HG03280 (cell line): ENCODE results near the gene COL13A1.

Experiments used
- ATAC-seq: cut with Tn5 transposase; IDR thresholded peaks from one replicate; pipeline ENCODE4 v1.9.1; 2021; ENCODE audit warnings: mild to moderate bottlenecking, moderate library complexity; ENCODE audit not compliant: unreplicated experiment

Gene COL13A1

GRCh38 chr10:69844698-69845097, 43.0 kb downstream of the COL13A1 start:
- ATAC-seq: no peak

- no peak for ATAC-seq
Measured at GRCh38 chr10:69845574-69846292, 44.0 kb downstream of the COL13A1 start.

GRCh38 chr10:69846293-69846921, 44.7 kb downstream of the COL13A1 start:
- ATAC-seq: no peak

GRCh38 chr10:69847458-69847857, 45.8 kb downstream of the COL13A1 start:
- ATAC-seq: no peak

GRCh38 chr10:69847883-69848282, 46.2 kb downstream of the COL13A1 start:
- ATAC-seq: no peak

GRCh38 chr10:69848454-69848853, 46.7 kb downstream of the COL13A1 start:
- no peak for ATAC-seq

- ATAC-seq: no peak
Measured at GRCh38 chr10:69849825-69850224, 48.1 kb downstream of the COL13A1 start.

- ATAC-seq: no peak
Measured at GRCh38 chr10:69850440-69850839, 48.7 kb downstream of the COL13A1 start.

GRCh38 chr10:69851306-69851705, 49.6 kb downstream of the COL13A1 start:
- no peak for ATAC-seq

- ATAC-seq: no peak
Measured at GRCh38 chr10:69853064-69853463, 51.4 kb downstream of the COL13A1 start.

GRCh38 chr10:69854511-69855345, 53.0 kb downstream of the COL13A1 start:
- no peak for ATAC-seq

- ATAC-seq: no peak
Measured at GRCh38 chr10:69855346-69856111, 53.8 kb downstream of the COL13A1 start.

GRCh38 chr10:69856601-69857166, 55.0 kb downstream of the COL13A1 start:
- no peak for ATAC-seq

GRCh38 chr10:69858201-69858600, 56.5 kb downstream of the COL13A1 start:
- ATAC-seq: no peak

- ATAC-seq: no peak
Measured at GRCh38 chr10:69860271-69860670, 58.6 kb downstream of the COL13A1 start.

- ATAC-seq: no peak
Measured at GRCh38 chr10:69861251-69862240, 59.8 kb downstream of the COL13A1 start.

GRCh38 chr10:69862882-69863530, 61.3 kb downstream of the COL13A1 start:
- no peak for ATAC-seq

GRCh38 chr10:69863580-69863979, 61.9 kb downstream of the COL13A1 start:
- ATAC-seq: no peak

GRCh38 chr10:69864321-69864720, 62.6 kb downstream of the COL13A1 start:
- no peak for ATAC-seq
